ENCODE data around the gene PIGN.

DNA sequence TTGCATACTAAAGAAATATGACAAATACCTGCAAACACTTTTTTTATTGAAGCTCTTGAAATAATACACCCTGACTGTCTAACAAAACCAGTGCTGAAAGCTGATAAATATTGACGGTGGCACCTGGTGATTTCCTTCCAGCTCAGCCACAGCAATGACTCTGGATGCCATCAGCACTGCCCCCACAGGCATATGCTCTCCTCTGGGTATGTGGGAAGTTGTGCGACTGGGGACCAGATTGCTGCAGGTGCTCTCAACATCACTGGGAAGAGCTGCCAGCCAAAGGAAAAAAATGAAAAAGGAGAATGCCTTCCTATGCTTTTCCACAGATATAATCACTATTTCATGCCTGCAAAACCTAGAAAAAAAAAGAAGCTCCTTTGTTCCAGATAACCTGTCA lies 141.5 kb downstream of the PIGN start:
- TF ChIP-seq, protein P1, sequence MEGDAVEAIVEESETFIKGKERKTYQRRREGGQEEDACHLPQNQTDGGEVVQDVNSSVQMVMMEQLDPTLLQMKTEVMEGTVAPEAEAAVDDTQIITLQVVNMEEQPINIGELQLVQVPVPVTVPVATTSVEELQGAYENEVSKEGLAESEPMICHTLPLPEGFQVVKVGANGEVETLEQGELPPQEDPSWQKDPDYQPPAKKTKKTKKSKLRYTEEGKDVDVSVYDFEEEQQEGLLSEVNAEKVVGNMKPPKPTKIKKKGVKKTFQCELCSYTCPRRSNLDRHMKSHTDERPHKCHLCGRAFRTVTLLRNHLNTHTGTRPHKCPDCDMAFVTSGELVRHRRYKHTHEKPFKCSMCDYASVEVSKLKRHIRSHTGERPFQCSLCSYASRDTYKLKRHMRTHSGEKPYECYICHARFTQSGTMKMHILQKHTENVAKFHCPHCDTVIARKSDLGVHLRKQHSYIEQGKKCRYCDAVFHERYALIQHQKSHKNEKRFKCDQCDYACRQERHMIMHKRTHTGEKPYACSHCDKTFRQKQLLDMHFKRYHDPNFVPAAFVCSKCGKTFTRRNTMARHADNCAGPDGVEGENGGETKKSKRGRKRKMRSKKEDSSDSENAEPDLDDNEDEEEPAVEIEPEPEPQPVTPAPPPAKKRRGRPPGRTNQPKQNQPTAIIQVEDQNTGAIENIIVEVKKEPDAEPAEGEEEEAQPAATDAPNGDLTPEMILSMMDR (IDR thresholded peaks at IDR 0.05) = no peak
- TF ChIP-seq POLR2A (IDR thresholded peaks at IDR 0.05) = no peak
